ENCODE data around the gene MRGPRG.

The MRGPRG gene

DNA sequence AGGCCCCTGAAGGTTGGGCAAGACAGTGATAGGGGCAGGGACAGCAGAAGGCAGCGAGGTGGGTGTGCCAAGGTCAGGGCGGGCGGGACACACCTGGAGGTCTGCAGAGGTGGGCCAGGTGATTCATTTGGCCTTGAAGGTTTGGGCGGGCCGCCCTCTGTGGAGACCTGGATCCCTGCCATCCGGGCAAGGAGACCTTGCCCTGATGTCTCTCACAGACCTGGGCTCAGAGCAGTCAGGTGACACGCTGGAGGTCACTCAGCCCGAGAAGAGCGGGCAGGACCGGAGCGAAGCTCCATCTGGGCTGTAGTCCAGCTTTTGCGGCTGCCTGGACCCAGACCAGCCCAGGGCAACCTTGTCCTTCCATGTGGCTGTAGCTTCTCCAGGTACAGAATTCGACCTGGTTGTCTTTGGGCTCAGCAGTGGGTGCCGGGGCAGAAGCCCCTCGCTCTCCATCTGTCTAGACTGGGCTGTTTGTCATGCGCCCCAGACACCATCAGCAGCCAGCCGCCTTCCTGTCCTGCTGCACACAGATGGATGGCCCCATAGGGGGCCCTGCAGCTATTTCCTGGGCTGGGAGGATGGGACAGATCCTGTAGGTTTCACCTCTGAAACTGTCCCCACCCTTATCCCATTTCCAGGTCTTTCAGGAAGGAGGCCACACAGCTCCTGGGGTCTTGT, 3.1 kb downstream of the MRGPRG start:
- no peaks in the 10 kb centered on the region for H3K79me2 ChIP-seq (ENCODE audit: insufficient read depth, low read depth)
- peaks cover 48% of the 10 kb centered on the region; the same call in 1 of the 2 replicates for H3K27me3 ChIP-seq (ENCODE audit: insufficient read depth, low read depth)
- no peaks in the 10 kb centered on the region for H3K36me3 ChIP-seq (ENCODE audit: insufficient read depth)
- H3K27ac ChIP-seq: no peak overlapping the region
- H2AFZ ChIP-seq (ENCODE audit: low read depth): no peak overlapping the region
- no peaks in the 10 kb centered on the region for H4K20me1 ChIP-seq (ENCODE audit: insufficient read depth)
- no peak overlapping the region for H3K4me3 ChIP-seq (IDR thresholded peaks at IDR 0.05; ENCODE audit: insufficient read depth, low read depth, low read length)
- TF ChIP-seq, protein P1, sequence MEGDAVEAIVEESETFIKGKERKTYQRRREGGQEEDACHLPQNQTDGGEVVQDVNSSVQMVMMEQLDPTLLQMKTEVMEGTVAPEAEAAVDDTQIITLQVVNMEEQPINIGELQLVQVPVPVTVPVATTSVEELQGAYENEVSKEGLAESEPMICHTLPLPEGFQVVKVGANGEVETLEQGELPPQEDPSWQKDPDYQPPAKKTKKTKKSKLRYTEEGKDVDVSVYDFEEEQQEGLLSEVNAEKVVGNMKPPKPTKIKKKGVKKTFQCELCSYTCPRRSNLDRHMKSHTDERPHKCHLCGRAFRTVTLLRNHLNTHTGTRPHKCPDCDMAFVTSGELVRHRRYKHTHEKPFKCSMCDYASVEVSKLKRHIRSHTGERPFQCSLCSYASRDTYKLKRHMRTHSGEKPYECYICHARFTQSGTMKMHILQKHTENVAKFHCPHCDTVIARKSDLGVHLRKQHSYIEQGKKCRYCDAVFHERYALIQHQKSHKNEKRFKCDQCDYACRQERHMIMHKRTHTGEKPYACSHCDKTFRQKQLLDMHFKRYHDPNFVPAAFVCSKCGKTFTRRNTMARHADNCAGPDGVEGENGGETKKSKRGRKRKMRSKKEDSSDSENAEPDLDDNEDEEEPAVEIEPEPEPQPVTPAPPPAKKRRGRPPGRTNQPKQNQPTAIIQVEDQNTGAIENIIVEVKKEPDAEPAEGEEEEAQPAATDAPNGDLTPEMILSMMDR (conservative IDR thresholded peaks at IDR 0.05; ENCODE audit: low read depth, low read length): no peak
- H3K4me1 ChIP-seq (ENCODE audit: low read depth, poor library complexity, severe bottlenecking): no peaks in the 10 kb centered on the region
- H3K9ac ChIP-seq: no peak overlapping the region
- H3K4me2 ChIP-seq: no peak overlapping the region

DNA sequence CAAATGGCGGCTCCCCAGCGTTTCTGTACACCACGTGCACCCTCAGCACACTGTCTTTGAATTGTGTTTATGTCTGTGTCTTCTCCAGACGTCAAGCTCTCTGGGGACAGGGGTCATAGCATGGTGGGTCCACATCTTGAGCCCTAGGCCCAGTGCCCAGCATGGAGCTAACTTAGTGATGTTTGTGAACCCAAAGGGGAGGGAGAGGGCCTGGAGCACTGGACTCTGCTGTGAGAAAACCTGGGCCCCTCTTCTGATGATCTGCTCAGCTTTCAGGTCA, 4.3 kb downstream of the MRGPRG start:
- Histone ChIP-seq H3K36me3 (ENCODE audit: insufficient read depth) (no peaks in the 10 kb centered on the region), H3K27me3 (ENCODE audit: insufficient read depth, low read depth) (peaks cover 37% of the 10 kb centered on the region; the same call in 1 of the 2 replicates)

DNA sequence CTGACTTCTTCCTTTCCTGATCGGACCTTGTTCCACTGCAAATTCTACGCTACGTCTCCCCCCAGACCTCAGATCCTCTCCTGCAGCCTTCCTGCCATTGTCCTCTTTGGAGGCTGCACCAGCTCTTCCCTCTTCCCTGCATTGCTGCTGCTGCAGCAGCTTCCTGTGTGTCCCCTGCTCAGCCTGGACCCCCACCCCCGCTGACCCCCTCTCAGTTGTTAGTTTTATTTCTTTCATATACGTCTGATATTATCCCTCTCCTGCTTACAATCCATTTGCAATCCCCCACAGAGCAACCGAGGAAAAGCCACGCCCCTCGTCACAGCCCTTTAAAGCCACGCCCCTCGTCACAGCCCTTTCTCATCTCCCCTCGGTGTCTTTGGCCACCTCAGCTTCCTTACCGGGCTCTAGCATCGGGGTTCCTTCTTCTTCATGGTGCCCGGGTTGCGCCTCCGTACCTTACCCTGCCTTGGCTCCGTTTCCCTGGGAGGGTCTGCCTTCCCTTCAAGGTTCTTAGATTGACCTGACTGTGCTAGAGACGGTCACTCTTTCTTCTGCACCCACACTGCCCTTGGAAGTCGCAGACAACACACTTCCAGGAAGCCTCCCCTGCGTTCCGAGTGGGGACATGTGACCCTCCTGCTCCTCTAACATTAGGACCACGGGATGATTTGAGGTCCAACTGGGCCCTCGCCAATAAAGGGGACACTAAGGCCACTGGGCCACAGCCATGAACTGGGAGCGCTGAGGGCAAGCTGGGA, 4.8 kb downstream of the MRGPRG start:
- H3K27ac ChIP-seq: no peak overlapping the region
- no peaks in the 10 kb centered on the region for H4K20me1 ChIP-seq (ENCODE audit: insufficient read depth)
- H3K4me2 ChIP-seq: no peak overlapping the region
- TF ChIP-seq, protein P1 (conservative IDR thresholded peaks at IDR 0.05; ENCODE audit: low read depth, low read length): no peak
- H3K4me1 ChIP-seq (ENCODE audit: low read depth, poor library complexity, severe bottlenecking): no peaks in the 10 kb centered on the region
- H3K79me2 ChIP-seq (ENCODE audit: insufficient read depth, low read depth): no peaks in the 10 kb centered on the region
- no peak overlapping the region for H3K4me3 ChIP-seq (IDR thresholded peaks at IDR 0.05; ENCODE audit: insufficient read depth, low read depth, low read length)
- H3K9ac ChIP-seq: no peak overlapping the region
- H3K36me3 ChIP-seq (ENCODE audit: insufficient read depth): no peaks in the 10 kb centered on the region
- peaks cover 32% of the 10 kb centered on the region; the same call in 1 of the 2 replicates for H3K27me3 ChIP-seq (ENCODE audit: insufficient read depth, low read depth)
- no peak overlapping the region for H2AFZ ChIP-seq (ENCODE audit: low read depth)

More for the DNA sequence above, 4.3 kb downstream of the MRGPRG start:
- Histone ChIP-seq H2AFZ (ENCODE audit: low read depth) (no peak overlapping the region), H3K4me1 (ENCODE audit: low read depth, poor library complexity, severe bottlenecking) (no peaks in the 10 kb centered on the region), H3K4me3 (IDR thresholded peaks at IDR 0.05; ENCODE audit: insufficient read depth, low read depth, low read length) (no peak overlapping the region), H4K20me1 (ENCODE audit: insufficient read depth) (no peaks in the 10 kb centered on the region), H3K9ac (no peak overlapping the region), H3K27ac (no peak overlapping the region), H3K79me2 (ENCODE audit: insufficient read depth, low read depth) (no peaks in the 10 kb centered on the region), H3K4me2 (no peak overlapping the region)
- TF ChIP-seq, protein P1 (conservative IDR thresholded peaks at IDR 0.05; ENCODE audit: low read depth, low read length): no peak

DNA sequence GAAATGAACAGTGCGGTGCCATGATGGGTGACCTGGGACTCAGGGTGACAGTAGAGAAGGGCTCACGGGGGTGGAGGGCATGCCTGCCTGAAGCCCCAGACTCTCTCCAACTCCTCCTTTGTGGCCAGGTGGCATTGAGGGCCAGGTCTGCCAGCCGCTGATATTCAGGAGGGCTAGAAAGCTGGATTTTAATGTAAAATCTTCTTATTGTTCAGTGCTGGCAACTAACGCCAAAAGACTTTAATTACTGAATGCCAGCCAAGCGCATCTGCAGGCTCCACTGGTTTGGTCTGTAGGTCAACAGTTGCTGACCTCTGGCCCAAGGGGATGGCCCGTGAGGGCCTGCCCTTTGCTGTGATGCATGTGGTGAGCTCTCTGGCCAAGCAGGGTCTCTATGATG, 10.3 kb downstream of the MRGPRG start:
- TF ChIP-seq, protein P1 (conservative IDR thresholded peaks at IDR 0.05; ENCODE audit: low read depth, low read length): no peak
- H3K9ac ChIP-seq: no peak overlapping the region

More for the DNA sequence above, 10.3 kb downstream of the MRGPRG start:
- no peaks in the 10 kb centered on the region for H3K79me2 ChIP-seq (ENCODE audit: insufficient read depth, low read depth)
- no peaks in the 10 kb centered on the region for H4K20me1 ChIP-seq (ENCODE audit: insufficient read depth)
- no peak overlapping the region for H3K27ac ChIP-seq
- no peaks in the 10 kb centered on the region for H3K36me3 ChIP-seq (ENCODE audit: insufficient read depth)
- peaks cover 18% of the 10 kb centered on the region; the same call in 1 of the 2 replicates for H3K27me3 ChIP-seq (ENCODE audit: insufficient read depth, low read depth)
- H3K4me1 ChIP-seq (ENCODE audit: low read depth, poor library complexity, severe bottlenecking): peaks cover 8% of the 10 kb centered on the region
- no peak overlapping the region for H2AFZ ChIP-seq (ENCODE audit: low read depth)
- H3K4me2 ChIP-seq: no peak overlapping the region
- H3K4me3 ChIP-seq (IDR thresholded peaks at IDR 0.05; ENCODE audit: insufficient read depth, low read depth, low read length): no peak overlapping the region

Data from KMS-11 (cell line).